K562 (cell line): ENCODE data around the gene LRP4. TPM values are rescaled to one million over a fixed set of nuclear protein-coding genes. Genes with fewer than 3 reads are reported as not detected.
A peak's percentile ranks its signal among the peaks of the same experiment; 100 is the strongest.

Experiments
- ADNP ChIP-seq: fragments of 200-800 bp; sonication (Bioruptor generic); IDR thresholded peaks from 2 replicates; pipeline ENCODE4 v1.6.1; 2016; ENCODE audit warnings: missing genetic modification characterization, missing compliant biosample characterization
- ATF1 ChIP-seq, 2 experiments: fragments of 450-650 bp in 1 of 2; IDR thresholded peaks; 2 replicates each; pipeline ENCODE4 v1.6.1; 2016; ENCODE audit warnings: missing compliant biosample characterization in 1 of 2, missing genetic modification characterization in 1 of 2
- ATF7 ChIP-seq: fragments of 450-650 bp; IDR thresholded peaks from 2 replicates; pipeline ENCODE4 v1.7.1; 2014; ENCODE audit warnings: mild to moderate bottlenecking, moderate library complexity
- CTCF ChIP-seq, 3 experiments: IDR thresholded peaks in 2 of 3; conservative IDR thresholded peaks in 1 of 3; 2 replicates each; pipeline ENCODE4 v1.5.1; 2011 to 2012; ENCODE audit warnings: low read length in 3 of 3, mild to moderate bottlenecking in 3 of 3, control low read depth in 2 of 3, improper control_type of control experiment in 1 of 3, inconsistent platforms in 1 of 3, low read depth in 1 of 3, mixed read lengths in 1 of 3, moderate library complexity in 1 of 3; ENCODE audit not compliant: insufficient read depth in 2 of 3
- HDAC1 ChIP-seq, 2 experiments: fragments of 450-650 bp; IDR thresholded peaks; 2 replicates each; pipeline ENCODE4 v1.6.1; 2016 to 2017; ENCODE audit warnings: inconsistent platforms in 1 of 2, mild to moderate bottlenecking in 1 of 2, moderate library complexity in 1 of 2
- KAT2B ChIP-seq: IDR thresholded peaks from one replicate; pipeline ENCODE4 v1.6.1; 2012; ENCODE audit warnings: low read depth, mild to moderate bottlenecking, control low read depth, inconsistent platforms, low read length, moderate library complexity
- KLF13 ChIP-seq: fragments of 450-650 bp; IDR thresholded peaks from 2 replicates; pipeline ENCODE4 v1.6.1; 2016; ENCODE audit warnings: missing genetic modification characterization, low read depth, mild to moderate bottlenecking, missing compliant biosample characterization, moderate library complexity, borderline replicate concordance
- MED1 ChIP-seq: sonication (generic); formaldehyde crosslinking; IDR thresholded peaks from 2 replicates; pipeline ENCODE4 v1.8.1; 2023; ENCODE audit warnings: missing genetic modification reagents, borderline replicate concordance
- NKRF ChIP-seq: fragments of 450-650 bp; IDR thresholded peaks from 2 replicates; pipeline ENCODE4 v1.6.1; 2016; ENCODE audit warnings: borderline replicate concordance
- NR2C2 ChIP-seq, 2 experiments: fragments of 200-800 bp in 1 of 2; sonication (Bioruptor generic) in 1 of 2; sonication (generic) in 1 of 2; formaldehyde crosslinking in 1 of 2; IDR thresholded peaks; 2 replicates each; pipeline versions ENCODE4 v1.6.1 to v1.8.0; 2016 to 2022; ENCODE audit warnings: mild to moderate bottlenecking in 1 of 2, missing compliant biosample characterization in 1 of 2, missing genetic modification characterization in 1 of 2, missing genetic modification reagents in 1 of 2
- SETDB1 ChIP-seq: IDR thresholded peaks from one replicate; pipeline ENCODE4 v1.6.1; 2012; ENCODE audit warnings: low read length, control low read depth, inconsistent platforms
- SIN3A ChIP-seq, 2 experiments: fragments of 150-350 bp in 1 of 2; IDR thresholded peaks; 2 replicates each; pipeline ENCODE4 v1.6.1; 2011 to 2016; ENCODE audit warnings: borderline replicate concordance in 2 of 2, low read depth in 2 of 2, low read length in 2 of 2, mild to moderate bottlenecking in 2 of 2, moderate library complexity in 2 of 2; ENCODE audit not compliant: control insufficient read depth in 1 of 2
- TOE1 ChIP-seq, 2 experiments: fragments of 450-650 bp in 1 of 2; sonication (generic) in 1 of 2; formaldehyde crosslinking in 1 of 2; IDR thresholded peaks; 2 replicates each; pipeline versions ENCODE4 v1.7.1 to v1.8.0; 2016 to 2022; ENCODE audit warnings: borderline replicate concordance in 2 of 2, mild to moderate bottlenecking in 2 of 2, antibody characterized with exemption in 1 of 2, inconsistent platforms in 1 of 2, low read depth in 1 of 2, missing genetic modification reagents in 1 of 2, moderate library complexity in 1 of 2
- UBTF ChIP-seq, 2 experiments: IDR thresholded peaks; 2 replicates each; pipeline ENCODE4 v1.6.1; 2012; ENCODE audit warnings: improper control_type of control experiment in 2 of 2, low read depth in 2 of 2, low read length in 2 of 2, borderline replicate concordance in 1 of 2
- VEZF1 ChIP-seq: fragments of 200-800 bp; sonication (Bioruptor generic); IDR thresholded peaks from 2 replicates; pipeline ENCODE4 v1.6.1; 2017; ENCODE audit warnings: missing genetic modification characterization, missing compliant biosample characterization
- polyA plus RNA-seq, 8 experiments: library from polyadenylated mRNA; depleted of rRNA in 4 of 8; stranded (reverse) in 5 of 8; unstranded in 3 of 8; fragments of >200 nt; fragmentation: Nextera tagmentation in 2 of 8; fragmentation: Illumina TruSeq in 1 of 8; extraction: Ambion mirVana in 2 of 8; extraction: Trizol in 1 of 8; gene quantifications; 2 replicates each; pipeline versions ENCODE4 v1.2.1 to v1.2.3, GENCODE V29; 2011 to 2014; ENCODE audit warnings: inconsistent platforms in 1 of 8, missing spikeins in 1 of 8
- total RNA-seq, 7 experiments: library from RNA; depleted of rRNA in 6 of 7; stranded (reverse); fragments of >200 nt in 6 of 7; fragmentation: Illumina TruSeq in 2 of 7; extraction: Trizol in 2 of 7; gene quantifications; 2 replicates each; pipeline versions ENCODE4 v1.2.1 to v1.2.3, GENCODE V29; 2011 to 2021; ENCODE audit warnings: low replicate concordance in 1 of 7

Gene LRP4
- total and polyA plus RNA-seq, 9 of the 15 experiments (the other 6 are each of a cell fraction or from before 2014, with no cell fraction given): 0.04 to 0.54 (median 0.10) TPM

GRCh38 chr11:46826310-46827044 is 91.9 kb downstream of the LRP4 start (continued):
- peak; percentile 47; the same call in 1 of the 2 replicates for TF ChIP-seq NKRF
- TF ChIP-seq TOE1 (IDR thresholded peaks at IDR 0.05; ENCODE audit: borderline replicate concordance): peak; percentile 25; the same call in 1 of the 2 replicates
- TF ChIP-seq TOE1 (CRISPR knock-in tag; IDR thresholded peaks at IDR 0.05; ENCODE audit: borderline replicate concordance, low read depth): no peak
- TF ChIP-seq ADNP (tag): no peak
- TF ChIP-seq VEZF1 (CRISPR knock-in tag): peak; percentile 83
- TF ChIP-seq ATF7: 0 out of 2 replicates have a peak, but pooled peaks have one; percentile 16
- TF ChIP-seq SETDB1: no peak
- TF ChIP-seq KLF13 (tag): peak; percentile 16; the same call in 1 of the 2 replicates
- TF ChIP-seq NR2C2 (CRISPR knock-in tag; IDR thresholded peaks at IDR 0.05): no peak
- peak; percentile 43; the same call in 1 of the 2 replicates for TF ChIP-seq NR2C2 (tag; IDR thresholded peaks at IDR 0.05)
- no peak for TF ChIP-seq ATF1 (CRISPR knock-in tag; IDR thresholded peaks at IDR 0.05)
- TF ChIP-seq ATF1 (tag; IDR thresholded peaks at IDR 0.05): 0 out of 2 replicates have a peak, but pooled peaks have one; percentile 18
- TF ChIP-seq CTCF (IDR thresholded peaks at IDR 0.05 in 2 of 3, conservative IDR thresholded peaks at IDR 0.05 in 1 of 3; ENCODE audit: insufficient read depth in 2 of 3, low read depth in 1 of 3, low read length in 3 of 3): peak in 1 of 3 experiments; percentile 9; a peak in 1 of 6 replicates
- no peak for TF ChIP-seq MED1 (CRISPR knock-in tag)
- TF ChIP-seq UBTF (IDR thresholded peaks at IDR 0.05; ENCODE audit: borderline replicate concordance in 1 of 2, low read depth in 2 of 2, low read length in 2 of 2): 0 out of 4 replicates have a peak, but pooled peaks of 1 of the 2 experiments have one; percentile 41
- no peak for TF ChIP-seq KAT2B
- TF ChIP-seq SIN3A (IDR thresholded peaks at IDR 0.05; ENCODE audit: borderline replicate concordance in 2 of 2, control insufficient read depth in 1 of 2, low read depth in 2 of 2, low read length in 2 of 2): peak in 1 of 2 experiments; percentile 80; a peak in 1 of 4 replicates
- peak in 1 of 2 experiments; percentile 61; a peak in 2 of 4 replicates for TF ChIP-seq HDAC1 (IDR thresholded peaks at IDR 0.05)
